Measurements from ENCODE around the gene SMARCD3.

Gene SMARCD3

GRCh38 chr7:151248346-151249033 lies at the start of gene SMARCD3:
SMARCD3 (minus strand) TSS chr7:151248694; CDS start chr7:151248562, 132 bp downstream.
- no peak for DNase-seq (ENCODE audit: low spot score)

GRCh38 chr7:151296202-151296992 lies 47.9 kb upstream of the SMARCD3 start:
- DNase-seq (ENCODE audit: low spot score): no peak

- DNase-seq (ENCODE audit: low spot score): no peak
Measured at GRCh38 chr7:151292850-151293249, 44.4 kb upstream of the SMARCD3 start.

GRCh38 chr7:151291206-151291605 lies 42.7 kb upstream of the SMARCD3 start:
- no peak for DNase-seq (ENCODE audit: low spot score)

- DNase-seq (ENCODE audit: low spot score): no peak
Measured at GRCh38 chr7:151290355-151290760, 41.9 kb upstream of the SMARCD3 start.

- DNase-seq (ENCODE audit: low spot score): no peak
Measured at GRCh38 chr7:151289891-151290290, 41.4 kb upstream of the SMARCD3 start.

GRCh38 chr7:151286148-151286547 lies 37.7 kb upstream of the SMARCD3 start:
- DNase-seq (ENCODE audit: low spot score): no peak

GRCh38 chr7:151283302-151283701 lies 34.8 kb upstream of the SMARCD3 start:
- DNase-seq (ENCODE audit: low spot score): no peak

GRCh38 chr7:151282111-151282510 lies 33.6 kb upstream of the SMARCD3 start:
- DNase-seq (ENCODE audit: low spot score): no peak

- DNase-seq (ENCODE audit: low spot score): no peak
Measured at GRCh38 chr7:151281686-151282085, 33.2 kb upstream of the SMARCD3 start.

- no peak for DNase-seq (ENCODE audit: low spot score)
Measured at GRCh38 chr7:151280388-151281019, 32.0 kb upstream of the SMARCD3 start.

GRCh38 chr7:151279868-151280267 lies 31.4 kb upstream of the SMARCD3 start:
- DNase-seq (ENCODE audit: low spot score): no peak

- DNase-seq (ENCODE audit: low spot score): no peak
Measured at GRCh38 chr7:151278949-151279348, 30.5 kb upstream of the SMARCD3 start.

GRCh38 chr7:151277631-151278030 lies 29.1 kb upstream of the SMARCD3 start:
- DNase-seq (ENCODE audit: low spot score): no peak

GRCh38 chr7:151276666-151277590 lies 28.4 kb upstream of the SMARCD3 start:
- DNase-seq (ENCODE audit: low spot score): no peak

GRCh38 chr7:151275813-151276577 lies 27.5 kb upstream of the SMARCD3 start:
- DNase-seq (ENCODE audit: low spot score): no peak

GRCh38 chr7:151274936-151275812 lies 26.7 kb upstream of the SMARCD3 start:
- DNase-seq (ENCODE audit: low spot score): no peak

GRCh38 chr7:151274396-151274795 lies 25.9 kb upstream of the SMARCD3 start:
- no peak for DNase-seq (ENCODE audit: low spot score)

- no peak for DNase-seq (ENCODE audit: low spot score)
Measured at GRCh38 chr7:151273651-151274390, 25.3 kb upstream of the SMARCD3 start.

All from hematopoietic multipotent progenitor cell treated with erythropoietin and hydrocortisone succinate and interleukin-3 and kit ligand, for 17 days (in vitro differentiated cells).